Omental fat pad (tissue), 4 donors: ENCODE measurements around the gene TNIP2. TPM values are rescaled to one million over a fixed set of nuclear protein-coding genes. Genes with fewer than 3 reads are reported as not detected.
"Not testable (repeated sequence)": the region's sequence is repeated elsewhere in the genome, so short reads cannot be mapped to it uniquely, and the experiment has no call there.

Experiments
- ATAC-seq: fragments of 150-250 bp; one replicate; pipeline ENCODE4 v1.9.1; 2016; ENCODE audit warnings: mild to moderate bottlenecking, moderate library complexity; ENCODE audit not compliant: low FRiP score
- DNase-seq: peaks from one replicate; pipeline ENCODE4 v3.0.0-alpha.2; 2019; ENCODE audit warnings: low spot score
- CTCF ChIP-seq, 3 donors: fragments of 450-650 bp; IDR thresholded peaks; one replicate each; pipeline ENCODE4 v1.5.1; 2016 to 2017; ENCODE audit warnings: antibody characterized with exemption in 3 of 3, mild to moderate bottlenecking in 3 of 3, moderate library complexity in 2 of 3
- total RNA-seq, 4 donors: library from RNA; depleted of rRNA; stranded (reverse); fragments of >200 nt; gene quantifications; one replicate each; pipeline ENCODE4 v1.1.0, GENCODE V29; 2016

TNIP2 gene
- total RNA-seq, 4 donors from 2014 or later = 50.1 to 108 (median 75.4) TPM

DNA sequence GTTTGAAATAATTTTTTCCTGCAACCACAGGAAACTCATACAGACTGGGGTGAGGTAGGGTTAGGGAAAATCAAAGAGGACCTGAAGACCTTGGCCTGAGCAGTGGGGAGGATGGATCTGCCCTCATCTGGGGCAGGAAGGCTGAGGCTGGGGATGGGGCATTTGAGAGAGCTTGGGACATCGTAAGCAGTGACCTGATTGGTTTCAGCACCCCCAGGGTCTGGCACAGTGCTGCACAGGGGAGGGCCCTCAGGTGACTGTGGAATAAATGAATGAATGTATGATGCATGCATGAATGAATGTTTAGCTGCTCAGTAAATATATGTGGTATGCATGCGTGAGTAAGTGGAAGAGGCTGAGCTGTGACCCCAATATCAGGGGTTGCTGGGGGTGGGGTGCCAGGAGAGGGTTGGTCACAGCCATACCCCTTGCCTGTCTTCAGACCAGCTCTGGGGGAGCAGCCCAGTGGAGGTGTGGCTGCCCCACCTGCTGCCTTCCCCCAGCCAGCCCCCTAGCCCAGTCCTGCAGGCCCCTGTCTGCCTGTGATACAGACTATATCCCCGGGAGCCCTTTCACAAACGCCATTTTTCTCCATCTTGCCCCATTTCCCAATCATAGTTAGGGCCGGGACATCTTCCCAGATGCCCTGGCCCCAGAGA, 11.0 kb upstream of the TNIP2 start:
- DNase-seq = no peak
- TF ChIP-seq CTCF (IDR thresholded peaks at IDR 0.05) = no peak
- ATAC-seq = no peak

DNA sequence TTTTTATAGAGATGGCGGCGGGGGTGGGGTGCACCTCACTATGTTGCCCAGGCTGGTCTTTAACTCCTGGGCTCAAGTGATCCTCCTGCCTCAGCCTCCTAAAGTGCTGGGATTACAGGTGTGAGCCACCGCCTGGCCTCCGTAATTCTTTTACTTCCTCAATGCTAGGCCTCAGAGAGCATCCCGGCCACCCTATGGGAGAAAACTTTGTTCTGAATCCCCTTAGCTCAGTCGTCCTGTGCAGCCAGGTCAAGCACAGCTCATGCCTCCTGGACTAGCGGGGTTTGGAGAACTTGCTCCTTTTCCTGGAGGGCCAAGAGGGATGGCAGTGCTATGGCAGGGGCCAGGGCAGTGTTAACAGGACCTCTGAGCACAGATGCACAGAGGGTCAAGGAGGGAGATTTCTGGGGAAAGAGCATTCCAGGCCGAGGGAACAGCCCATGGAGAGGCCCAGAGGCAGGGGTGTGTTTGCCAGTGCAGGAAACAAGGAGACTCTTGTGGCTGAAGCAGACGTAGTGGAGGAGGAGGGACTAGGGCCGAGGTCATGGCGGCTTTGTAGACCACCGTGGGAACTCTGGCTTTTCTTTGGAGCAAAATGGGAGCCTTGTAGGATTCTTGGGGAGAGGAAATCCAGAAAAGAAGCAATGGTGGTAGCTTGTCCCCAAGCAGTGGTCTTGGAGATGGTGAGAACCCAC, 9.8 kb upstream of the TNIP2 start:
- DNase-seq = no peak
- ATAC-seq = no peak
- no peak for TF ChIP-seq CTCF (IDR thresholded peaks at IDR 0.05)

- ATAC-seq = no peak
- no peak for TF ChIP-seq CTCF (IDR thresholded peaks at IDR 0.05)
- no peak for DNase-seq
These were observed 7.4 kb upstream of the TNIP2 start for GRCh38 chr4:2763511-2763967.

- not testable (repeated sequence) for DNase-seq
These were observed 6.6 kb upstream of the TNIP2 start for GRCh38 chr4:2762486-2763370.

GRCh38 chr4:2762048-2762447, 5.9 kb upstream of the TNIP2 start:
- no peak for TF ChIP-seq CTCF (IDR thresholded peaks at IDR 0.05)
- ATAC-seq (no peak), DNase-seq (no peak)

More at GRCh38 chr4:2762486-2763370, 6.6 kb upstream of the TNIP2 start:
- not testable (repeated sequence) for ATAC-seq

DNA sequence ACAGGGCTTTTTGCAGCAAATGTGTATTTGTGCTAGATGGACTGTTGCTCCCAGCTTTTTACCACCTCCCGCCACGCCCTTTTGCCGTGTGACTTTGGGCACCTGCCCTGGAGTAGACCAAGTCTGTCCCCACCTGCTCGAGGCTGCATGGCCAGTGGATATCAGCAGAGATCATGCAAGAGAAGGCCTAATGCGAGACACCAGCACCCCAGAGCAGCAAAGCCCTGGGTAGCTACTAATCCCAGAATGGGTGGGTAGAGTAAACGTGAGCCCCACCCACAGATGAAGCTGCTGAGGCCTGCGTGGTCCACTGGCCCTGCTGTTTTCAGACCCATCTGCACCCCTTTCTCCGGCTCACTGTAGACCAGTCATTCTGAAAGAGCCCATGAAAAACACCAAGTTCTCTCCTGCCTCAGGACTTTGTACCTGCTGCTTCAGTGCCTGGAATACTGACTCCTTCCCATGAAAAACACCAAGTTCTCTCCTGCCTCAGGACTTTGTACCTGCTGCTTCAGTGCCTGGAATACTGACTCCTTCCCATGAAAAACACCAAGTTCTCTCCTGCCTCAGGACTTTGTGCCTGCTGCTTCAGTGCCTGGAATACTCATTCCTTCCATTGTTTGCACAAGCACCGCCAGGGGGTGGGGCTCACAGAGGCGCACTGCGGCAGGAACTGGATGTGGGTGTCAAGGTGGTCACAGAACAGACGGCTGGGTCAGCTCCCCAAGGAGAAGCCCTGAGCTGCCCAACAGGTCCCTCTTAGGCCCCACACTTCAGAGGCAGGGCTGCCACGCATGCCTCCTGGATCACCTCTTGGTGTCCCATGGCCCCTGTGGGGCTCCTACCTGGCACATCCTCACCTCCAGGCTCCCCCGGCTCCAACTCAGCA, 5.1 kb upstream of the TNIP2 start:
- no peak for DNase-seq
- ATAC-seq = no peak
- TF ChIP-seq CTCF (IDR thresholded peaks at IDR 0.05) = no peak
